Measurements from ENCODE around the gene DDB1. TPM values are rescaled to one million over a fixed set of nuclear protein-coding genes. Genes with fewer than 3 reads are reported as not detected.
A peak's percentile ranks its signal among the peaks of the same experiment; 100 is the strongest.

The DDB1 gene
- total and polyA plus RNA-seq, 9 of the 15 experiments (the other 6 are each of a cell fraction or from before 2014, with no cell fraction given), result 172 to 361 (median 266) TPM

DNA sequence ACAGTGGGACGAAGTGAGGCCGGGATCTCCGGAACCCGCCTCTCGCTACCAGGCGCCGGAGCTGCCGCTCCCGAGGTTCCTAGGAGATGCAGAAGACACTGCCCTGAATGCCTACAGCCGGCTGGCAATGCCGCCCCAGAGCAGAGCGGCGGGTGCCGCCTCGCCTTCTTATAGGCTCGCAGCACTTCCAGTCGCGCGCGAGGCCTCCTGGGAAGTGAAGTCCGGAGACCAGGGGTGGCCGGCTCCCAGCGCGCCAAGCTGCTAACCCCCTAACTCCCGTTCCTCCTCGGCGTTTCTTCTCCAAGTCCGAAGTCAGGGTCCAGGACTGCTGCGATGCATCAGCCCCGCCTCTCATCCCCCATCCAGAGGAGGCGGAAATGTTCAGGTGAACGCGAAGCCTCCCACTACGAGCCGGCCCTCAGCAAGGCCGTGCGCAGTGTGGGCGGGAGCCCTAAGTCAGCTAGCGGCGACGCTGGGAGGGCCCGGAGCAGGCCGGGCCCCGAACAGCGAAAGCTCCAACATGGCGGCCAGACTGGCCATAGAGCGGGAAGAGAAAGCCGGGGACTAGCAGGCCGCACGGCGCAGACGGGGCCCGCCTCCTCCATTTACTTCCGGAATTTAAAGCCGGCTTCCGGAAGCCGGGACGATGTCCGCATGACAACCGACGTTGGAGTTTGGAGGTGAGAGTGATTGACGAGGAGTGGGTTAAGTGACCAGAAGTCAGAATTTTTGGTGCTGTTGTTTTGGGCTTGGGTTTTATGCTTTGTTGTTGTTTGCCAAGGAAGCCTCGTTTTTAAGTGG is 29.0 kb upstream of the DDB1 start, which contains the start of the genes CYB561A3 and TMEM138 (continued):
- TF ChIP-seq, protein P1, sequence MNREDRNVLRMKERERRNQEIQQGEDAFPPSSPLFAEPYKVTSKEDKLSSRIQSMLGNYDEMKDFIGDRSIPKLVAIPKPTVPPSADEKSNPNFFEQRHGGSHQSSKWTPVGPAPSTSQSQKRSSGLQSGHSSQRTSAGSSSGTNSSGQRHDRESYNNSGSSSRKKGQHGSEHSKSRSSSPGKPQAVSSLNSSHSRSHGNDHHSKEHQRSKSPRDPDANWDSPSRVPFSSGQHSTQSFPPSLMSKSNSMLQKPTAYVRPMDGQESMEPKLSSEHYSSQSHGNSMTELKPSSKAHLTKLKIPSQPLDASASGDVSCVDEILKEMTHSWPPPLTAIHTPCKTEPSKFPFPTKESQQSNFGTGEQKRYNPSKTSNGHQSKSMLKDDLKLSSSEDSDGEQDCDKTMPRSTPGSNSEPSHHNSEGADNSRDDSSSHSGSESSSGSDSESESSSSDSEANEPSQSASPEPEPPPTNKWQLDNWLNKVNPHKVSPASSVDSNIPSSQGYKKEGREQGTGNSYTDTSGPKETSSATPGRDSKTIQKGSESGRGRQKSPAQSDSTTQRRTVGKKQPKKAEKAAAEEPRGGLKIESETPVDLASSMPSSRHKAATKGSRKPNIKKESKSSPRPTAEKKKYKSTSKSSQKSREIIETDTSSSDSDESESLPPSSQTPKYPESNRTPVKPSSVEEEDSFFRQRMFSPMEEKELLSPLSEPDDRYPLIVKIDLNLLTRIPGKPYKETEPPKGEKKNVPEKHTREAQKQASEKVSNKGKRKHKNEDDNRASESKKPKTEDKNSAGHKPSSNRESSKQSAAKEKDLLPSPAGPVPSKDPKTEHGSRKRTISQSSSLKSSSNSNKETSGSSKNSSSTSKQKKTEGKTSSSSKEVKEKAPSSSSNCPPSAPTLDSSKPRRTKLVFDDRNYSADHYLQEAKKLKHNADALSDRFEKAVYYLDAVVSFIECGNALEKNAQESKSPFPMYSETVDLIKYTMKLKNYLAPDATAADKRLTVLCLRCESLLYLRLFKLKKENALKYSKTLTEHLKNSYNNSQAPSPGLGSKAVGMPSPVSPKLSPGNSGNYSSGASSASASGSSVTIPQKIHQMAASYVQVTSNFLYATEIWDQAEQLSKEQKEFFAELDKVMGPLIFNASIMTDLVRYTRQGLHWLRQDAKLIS (CRISPR knock-in tag; IDR thresholded peaks at IDR 0.05), result peak; percentile 80
- TF ChIP-seq, protein P2, sequence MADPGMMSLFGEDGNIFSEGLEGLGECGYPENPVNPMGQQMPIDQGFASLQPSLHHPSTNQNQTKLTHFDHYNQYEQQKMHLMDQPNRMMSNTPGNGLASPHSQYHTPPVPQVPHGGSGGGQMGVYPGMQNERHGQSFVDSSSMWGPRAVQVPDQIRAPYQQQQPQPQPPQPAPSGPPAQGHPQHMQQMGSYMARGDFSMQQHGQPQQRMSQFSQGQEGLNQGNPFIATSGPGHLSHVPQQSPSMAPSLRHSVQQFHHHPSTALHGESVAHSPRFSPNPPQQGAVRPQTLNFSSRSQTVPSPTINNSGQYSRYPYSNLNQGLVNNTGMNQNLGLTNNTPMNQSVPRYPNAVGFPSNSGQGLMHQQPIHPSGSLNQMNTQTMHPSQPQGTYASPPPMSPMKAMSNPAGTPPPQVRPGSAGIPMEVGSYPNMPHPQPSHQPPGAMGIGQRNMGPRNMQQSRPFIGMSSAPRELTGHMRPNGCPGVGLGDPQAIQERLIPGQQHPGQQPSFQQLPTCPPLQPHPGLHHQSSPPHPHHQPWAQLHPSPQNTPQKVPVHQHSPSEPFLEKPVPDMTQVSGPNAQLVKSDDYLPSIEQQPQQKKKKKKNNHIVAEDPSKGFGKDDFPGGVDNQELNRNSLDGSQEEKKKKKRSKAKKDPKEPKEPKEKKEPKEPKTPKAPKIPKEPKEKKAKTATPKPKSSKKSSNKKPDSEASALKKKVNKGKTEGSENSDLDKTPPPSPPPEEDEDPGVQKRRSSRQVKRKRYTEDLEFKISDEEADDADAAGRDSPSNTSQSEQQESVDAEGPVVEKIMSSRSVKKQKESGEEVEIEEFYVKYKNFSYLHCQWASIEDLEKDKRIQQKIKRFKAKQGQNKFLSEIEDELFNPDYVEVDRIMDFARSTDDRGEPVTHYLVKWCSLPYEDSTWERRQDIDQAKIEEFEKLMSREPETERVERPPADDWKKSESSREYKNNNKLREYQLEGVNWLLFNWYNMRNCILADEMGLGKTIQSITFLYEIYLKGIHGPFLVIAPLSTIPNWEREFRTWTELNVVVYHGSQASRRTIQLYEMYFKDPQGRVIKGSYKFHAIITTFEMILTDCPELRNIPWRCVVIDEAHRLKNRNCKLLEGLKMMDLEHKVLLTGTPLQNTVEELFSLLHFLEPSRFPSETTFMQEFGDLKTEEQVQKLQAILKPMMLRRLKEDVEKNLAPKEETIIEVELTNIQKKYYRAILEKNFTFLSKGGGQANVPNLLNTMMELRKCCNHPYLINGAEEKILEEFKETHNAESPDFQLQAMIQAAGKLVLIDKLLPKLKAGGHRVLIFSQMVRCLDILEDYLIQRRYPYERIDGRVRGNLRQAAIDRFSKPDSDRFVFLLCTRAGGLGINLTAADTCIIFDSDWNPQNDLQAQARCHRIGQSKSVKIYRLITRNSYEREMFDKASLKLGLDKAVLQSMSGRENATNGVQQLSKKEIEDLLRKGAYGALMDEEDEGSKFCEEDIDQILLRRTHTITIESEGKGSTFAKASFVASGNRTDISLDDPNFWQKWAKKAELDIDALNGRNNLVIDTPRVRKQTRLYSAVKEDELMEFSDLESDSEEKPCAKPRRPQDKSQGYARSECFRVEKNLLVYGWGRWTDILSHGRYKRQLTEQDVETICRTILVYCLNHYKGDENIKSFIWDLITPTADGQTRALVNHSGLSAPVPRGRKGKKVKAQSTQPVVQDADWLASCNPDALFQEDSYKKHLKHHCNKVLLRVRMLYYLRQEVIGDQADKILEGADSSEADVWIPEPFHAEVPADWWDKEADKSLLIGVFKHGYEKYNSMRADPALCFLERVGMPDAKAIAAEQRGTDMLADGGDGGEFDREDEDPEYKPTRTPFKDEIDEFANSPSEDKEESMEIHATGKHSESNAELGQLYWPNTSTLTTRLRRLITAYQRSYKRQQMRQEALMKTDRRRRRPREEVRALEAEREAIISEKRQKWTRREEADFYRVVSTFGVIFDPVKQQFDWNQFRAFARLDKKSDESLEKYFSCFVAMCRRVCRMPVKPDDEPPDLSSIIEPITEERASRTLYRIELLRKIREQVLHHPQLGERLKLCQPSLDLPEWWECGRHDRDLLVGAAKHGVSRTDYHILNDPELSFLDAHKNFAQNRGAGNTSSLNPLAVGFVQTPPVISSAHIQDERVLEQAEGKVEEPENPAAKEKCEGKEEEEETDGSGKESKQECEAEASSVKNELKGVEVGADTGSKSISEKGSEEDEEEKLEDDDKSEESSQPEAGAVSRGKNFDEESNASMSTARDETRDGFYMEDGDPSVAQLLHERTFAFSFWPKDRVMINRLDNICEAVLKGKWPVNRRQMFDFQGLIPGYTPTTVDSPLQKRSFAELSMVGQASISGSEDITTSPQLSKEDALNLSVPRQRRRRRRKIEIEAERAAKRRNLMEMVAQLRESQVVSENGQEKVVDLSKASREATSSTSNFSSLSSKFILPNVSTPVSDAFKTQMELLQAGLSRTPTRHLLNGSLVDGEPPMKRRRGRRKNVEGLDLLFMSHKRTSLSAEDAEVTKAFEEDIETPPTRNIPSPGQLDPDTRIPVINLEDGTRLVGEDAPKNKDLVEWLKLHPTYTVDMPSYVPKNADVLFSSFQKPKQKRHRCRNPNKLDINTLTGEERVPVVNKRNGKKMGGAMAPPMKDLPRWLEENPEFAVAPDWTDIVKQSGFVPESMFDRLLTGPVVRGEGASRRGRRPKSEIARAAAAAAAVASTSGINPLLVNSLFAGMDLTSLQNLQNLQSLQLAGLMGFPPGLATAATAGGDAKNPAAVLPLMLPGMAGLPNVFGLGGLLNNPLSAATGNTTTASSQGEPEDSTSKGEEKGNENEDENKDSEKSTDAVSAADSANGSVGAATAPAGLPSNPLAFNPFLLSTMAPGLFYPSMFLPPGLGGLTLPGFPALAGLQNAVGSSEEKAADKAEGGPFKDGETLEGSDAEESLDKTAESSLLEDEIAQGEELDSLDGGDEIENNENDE (IDR thresholded peaks at IDR 0.05; ENCODE audit: low read depth, low read length), result no peak
- TF ChIP-seq CEBPB (tag; IDR thresholded peaks at IDR 0.05), result no peak
- TF ChIP-seq, protein P3, sequence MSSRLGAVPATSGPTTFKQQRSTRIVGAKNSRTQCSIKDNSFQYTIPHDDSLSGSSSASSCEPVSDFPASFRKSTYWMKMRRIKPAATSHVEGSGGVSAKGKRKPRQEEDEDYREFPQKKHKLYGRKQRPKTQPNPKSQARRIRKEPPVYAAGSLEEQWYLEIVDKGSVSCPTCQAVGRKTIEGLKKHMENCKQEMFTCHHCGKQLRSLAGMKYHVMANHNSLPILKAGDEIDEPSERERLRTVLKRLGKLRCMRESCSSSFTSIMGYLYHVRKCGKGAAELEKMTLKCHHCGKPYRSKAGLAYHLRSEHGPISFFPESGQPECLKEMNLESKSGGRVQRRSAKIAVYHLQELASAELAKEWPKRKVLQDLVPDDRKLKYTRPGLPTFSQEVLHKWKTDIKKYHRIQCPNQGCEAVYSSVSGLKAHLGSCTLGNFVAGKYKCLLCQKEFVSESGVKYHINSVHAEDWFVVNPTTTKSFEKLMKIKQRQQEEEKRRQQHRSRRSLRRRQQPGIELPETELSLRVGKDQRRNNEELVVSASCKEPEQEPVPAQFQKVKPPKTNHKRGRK (tag; IDR thresholded peaks at IDR 0.05), result no peak
- no peak for TF ChIP-seq KHSRP (IDR thresholded peaks at IDR 0.05)
- no peak for TF ChIP-seq ZNF324 (CRISPR knock-in tag; IDR thresholded peaks at IDR 0.05)
- no peak for TF ChIP-seq GATAD2B (IDR thresholded peaks at IDR 0.05; ENCODE audit: borderline replicate concordance)
- TF ChIP-seq GABPB1 (CRISPR knock-in tag; IDR thresholded peaks at IDR 0.05), result peak; percentile 89
- no peak for TF ChIP-seq ZNF57 (CRISPR knock-in tag; IDR thresholded peaks at IDR 0.05)
